HG03039 (cell line): ENCODE results near the gene SCGB2A2.

Experiments used
- ATAC-seq: cut with Tn5 transposase; IDR thresholded peaks from one replicate; pipeline ENCODE4 v1.9.1; 2021; ENCODE audit warnings: mild to moderate bottlenecking, moderate library complexity; ENCODE audit not compliant: unreplicated experiment

Gene SCGB2A2

GRCh38 chr11:62269654-62270278, at the start of gene SCGB2A2:
SCGB2A2 (plus strand) TSS chr11:62270158; CDS start chr11:62270217, 59 bp downstream.
- no peak for ATAC-seq

GRCh38 chr11:62221498-62221897, 48.5 kb upstream of the SCGB2A2 start:
- ATAC-seq = no peak

GRCh38 chr11:62223095-62223494, 46.9 kb upstream of the SCGB2A2 start:
- ATAC-seq = no peak

GRCh38 chr11:62233730-62234129, 36.2 kb upstream of the SCGB2A2 start:
- no peak for ATAC-seq

GRCh38 chr11:62236187-62236586, 33.8 kb upstream of the SCGB2A2 start:
- ATAC-seq = no peak

GRCh38 chr11:62237499-62237898, 32.5 kb upstream of the SCGB2A2 start:
- ATAC-seq = no peak

- no peak for ATAC-seq
Measured at GRCh38 chr11:62238151-62238550, 31.8 kb upstream of the SCGB2A2 start.

- no peak for ATAC-seq
Measured at GRCh38 chr11:62241095-62241494, 28.9 kb upstream of the SCGB2A2 start.

- no peak for ATAC-seq
Measured at GRCh38 chr11:62242021-62242420, 27.9 kb upstream of the SCGB2A2 start, which contains the start of gene SCGB1D2. SCGB1D2 (plus strand) TSS chr11:62242239; CDS start chr11:62242308, 69 bp downstream.

GRCh38 chr11:62245271-62245753, 24.6 kb upstream of the SCGB2A2 start:
- ATAC-seq = no peak

- no peak for ATAC-seq
Measured at GRCh38 chr11:62251698-62252097, 18.3 kb upstream of the SCGB2A2 start.

GRCh38 chr11:62253999-62254542, 15.9 kb upstream of the SCGB2A2 start:
- no peak for ATAC-seq

- no peak for ATAC-seq
Measured at GRCh38 chr11:62256281-62256680, 13.7 kb upstream of the SCGB2A2 start.

- ATAC-seq = no peak
Measured at GRCh38 chr11:62260261-62260953, 9.6 kb upstream of the SCGB2A2 start.

- ATAC-seq = no peak
Measured at GRCh38 chr11:62264004-62264403, 6.0 kb upstream of the SCGB2A2 start.

GRCh38 chr11:62266558-62266957, 3.4 kb upstream of the SCGB2A2 start:
- no peak for ATAC-seq

- no peak for ATAC-seq
Measured at GRCh38 chr11:62267050-62267449, 2.9 kb upstream of the SCGB2A2 start.

GRCh38 chr11:62267576-62267975, 2.4 kb upstream of the SCGB2A2 start:
- ATAC-seq = no peak

GRCh38 chr11:62273284-62273683, 3.3 kb downstream of the SCGB2A2 start:
- no peak for ATAC-seq

GRCh38 chr11:62273789-62274275, 3.9 kb downstream of the SCGB2A2 start:
- no peak for ATAC-seq

- ATAC-seq = no peak
Measured at GRCh38 chr11:62280452-62280851, 10.5 kb downstream of the SCGB2A2 start.

GRCh38 chr11:62295504-62295903, 25.5 kb downstream of the SCGB2A2 start:
- ATAC-seq = no peak
